NCI-H1105 (cell line): ENCODE results near the gene CCDC12.
"Not testable (repeated sequence)": the region's sequence is repeated elsewhere in the genome, so short reads cannot be mapped to it uniquely, and the experiment has no call there.

Experiments
- DNase-seq: peaks from one replicate; lab custom pipeline; 2025; lab: John Stamatoyannopoulos, UW

CCDC12 gene

DNA sequence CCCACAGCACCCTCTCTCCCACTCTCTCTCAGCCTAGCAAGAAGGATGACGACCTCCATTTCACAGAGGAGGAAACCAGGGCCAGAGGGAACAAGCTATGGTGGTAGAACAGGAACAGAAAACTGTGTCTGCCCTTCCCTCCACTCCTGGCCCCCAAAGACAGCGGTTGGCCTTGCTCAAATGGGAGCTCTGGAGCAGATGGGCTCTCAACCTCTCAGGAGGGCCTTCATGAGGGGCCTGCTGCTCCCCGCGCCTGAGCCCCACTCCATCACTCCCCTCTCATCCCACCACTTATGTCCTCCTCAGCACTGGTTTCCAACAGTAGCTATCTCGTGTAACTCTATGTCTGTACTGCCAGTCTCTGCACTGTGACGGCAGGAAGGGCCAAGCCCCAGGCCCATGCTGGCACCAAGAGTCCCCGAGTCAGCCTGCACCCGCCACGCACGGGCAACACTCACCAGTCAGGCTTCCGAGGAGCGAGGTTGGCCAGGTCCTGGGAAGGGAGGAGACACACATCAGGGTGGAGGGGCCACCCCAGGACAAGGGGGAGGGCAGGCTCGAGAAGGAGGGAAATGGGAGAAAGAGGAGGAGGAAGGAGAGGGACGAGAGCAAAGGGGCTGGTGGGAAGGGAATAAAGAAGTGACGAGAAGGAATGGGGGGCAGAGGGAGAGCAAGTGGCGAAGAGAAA, 53.5 kb downstream of the CCDC12 start:
- DNase-seq, result no peak

DNA sequence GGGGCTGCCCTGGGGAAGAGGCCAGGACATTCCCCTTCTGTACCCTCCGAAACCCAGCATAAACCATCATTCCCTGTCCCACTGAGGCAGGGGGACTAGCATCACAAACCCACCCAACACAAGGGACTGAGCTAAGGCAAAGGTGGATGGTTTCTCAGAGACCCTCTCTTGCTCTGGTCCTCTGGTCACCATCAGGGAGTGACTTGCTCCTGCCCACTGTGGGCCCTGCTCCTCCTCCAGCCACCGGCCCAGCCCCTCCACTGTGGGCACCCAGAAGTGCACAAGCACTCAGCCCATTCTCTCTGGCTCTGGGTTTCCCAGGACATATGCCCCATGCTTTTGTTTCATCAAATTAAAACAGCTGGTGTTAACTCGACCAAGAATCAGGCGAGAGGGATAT, 54.1 kb downstream of the CCDC12 start:
- DNase-seq, result no peak

- DNase-seq, result no peak
Measured at GRCh38 chr3:46921871-46922271, 54.7 kb downstream of the CCDC12 start.

GRCh38 chr3:46921041-46921440, 55.5 kb downstream of the CCDC12 start:
- no peak for DNase-seq

DNA sequence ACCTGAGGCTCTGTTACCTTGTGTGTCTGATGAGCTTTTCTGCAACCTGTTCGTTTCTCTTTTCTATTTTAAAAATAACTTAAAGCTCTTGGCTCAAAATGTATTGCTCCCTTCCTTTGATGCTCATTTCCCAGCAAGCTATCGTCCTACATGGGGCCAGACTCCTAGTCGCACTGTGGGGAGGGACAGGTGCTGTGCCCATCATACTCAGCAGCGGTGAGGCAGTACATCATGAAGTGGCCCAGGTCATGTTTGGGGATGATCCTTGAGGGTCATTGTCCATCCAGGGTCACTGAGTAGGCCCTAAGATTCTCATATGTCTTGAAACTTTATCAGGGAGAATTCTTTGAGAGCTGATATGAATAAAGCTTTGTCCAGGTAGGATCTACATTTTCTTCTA, 57.9 kb downstream of the CCDC12 start:
- DNase-seq, result no peak

GRCh38 chr3:46918202-46918601, 58.3 kb downstream of the CCDC12 start:
- no peak for DNase-seq

DNA sequence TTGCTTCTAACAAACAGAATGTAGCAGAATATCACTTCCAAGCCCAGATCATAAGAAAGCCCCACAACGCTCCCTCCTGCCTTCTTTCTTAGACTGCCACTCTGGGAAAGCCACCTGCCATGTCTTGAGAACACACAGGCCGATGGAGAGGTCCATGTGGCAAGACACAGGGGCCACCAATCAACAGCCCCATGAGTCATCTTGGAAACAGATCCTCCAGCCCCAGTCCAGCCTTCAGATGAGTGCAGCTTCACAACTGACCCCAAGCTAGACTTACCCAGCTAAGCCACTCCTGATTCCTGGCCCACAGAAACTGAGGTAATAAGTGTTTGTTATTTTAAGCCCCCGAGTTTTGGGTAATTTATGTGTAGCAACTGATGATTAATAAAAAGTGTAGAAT, 59.3 kb downstream of the CCDC12 start:
- DNase-seq, result no peak

- DNase-seq, result no peak
Measured at GRCh38 chr3:46916799-46917198, 59.7 kb downstream of the CCDC12 start.

DNA sequence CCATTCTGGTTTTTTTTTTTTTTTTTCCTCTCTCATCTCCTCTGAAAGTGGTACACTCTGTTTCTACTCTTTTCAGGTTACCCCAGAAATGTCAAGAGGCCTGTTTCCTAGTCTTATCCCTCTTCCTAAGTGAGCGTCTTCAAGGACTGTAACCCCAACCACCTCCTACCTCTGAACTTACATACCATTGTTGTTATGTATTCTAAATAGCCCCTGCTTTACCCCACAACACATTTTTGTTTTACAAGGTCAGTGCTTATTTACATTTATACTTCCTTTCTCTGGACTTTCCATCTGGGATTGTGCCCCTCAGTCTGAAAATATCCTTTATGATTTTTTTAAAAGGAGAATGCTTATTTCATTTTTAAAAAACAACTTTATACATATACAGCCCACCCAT, 60.3 kb downstream of the CCDC12 start:
- no peak for DNase-seq

DNA sequence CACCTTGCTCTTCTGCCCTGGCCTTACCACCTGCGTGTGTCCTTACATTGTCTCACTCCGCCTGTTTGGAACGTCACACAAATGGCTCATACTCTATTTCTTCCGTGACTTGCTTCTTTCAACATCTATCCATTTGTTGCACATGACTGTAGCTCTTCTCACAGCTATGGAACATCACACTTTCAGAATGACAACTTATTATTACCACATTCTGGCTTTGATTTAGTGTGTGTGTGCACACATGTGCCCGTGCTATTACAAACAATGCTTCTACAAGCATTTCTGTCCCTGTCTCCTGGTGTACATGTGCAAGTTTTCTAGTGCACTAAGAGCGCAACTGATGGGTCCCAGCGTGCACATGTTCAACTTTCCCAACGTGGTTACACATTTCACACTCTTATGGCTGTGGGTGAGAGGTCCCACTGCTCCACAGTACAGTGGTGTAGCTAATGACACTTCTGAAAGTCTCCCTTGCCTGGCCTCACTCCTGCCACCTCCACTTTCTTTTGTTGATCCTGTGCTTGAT, 61.2 kb downstream of the CCDC12 start:
- DNase-seq, result no peak

DNA sequence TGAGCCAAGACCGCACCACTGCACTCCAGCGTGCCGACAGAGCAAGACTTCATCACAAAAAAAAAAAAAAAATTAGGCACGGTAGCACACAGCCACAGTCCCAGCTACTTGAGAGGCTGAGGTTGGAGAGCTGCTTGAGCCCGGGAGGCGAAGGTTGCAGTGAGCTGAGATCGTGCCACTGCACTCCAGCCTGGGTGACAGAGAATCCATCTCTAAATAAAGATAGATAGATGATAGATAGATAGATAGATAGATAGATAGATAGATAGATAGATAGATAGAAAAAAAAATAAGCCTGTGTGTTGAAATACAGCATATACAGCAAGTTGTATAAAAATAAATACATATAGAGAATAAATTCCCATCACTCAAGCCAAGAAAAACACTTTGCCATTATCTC, 61.7 kb downstream of the CCDC12 start:
- no peak for DNase-seq

DNA sequence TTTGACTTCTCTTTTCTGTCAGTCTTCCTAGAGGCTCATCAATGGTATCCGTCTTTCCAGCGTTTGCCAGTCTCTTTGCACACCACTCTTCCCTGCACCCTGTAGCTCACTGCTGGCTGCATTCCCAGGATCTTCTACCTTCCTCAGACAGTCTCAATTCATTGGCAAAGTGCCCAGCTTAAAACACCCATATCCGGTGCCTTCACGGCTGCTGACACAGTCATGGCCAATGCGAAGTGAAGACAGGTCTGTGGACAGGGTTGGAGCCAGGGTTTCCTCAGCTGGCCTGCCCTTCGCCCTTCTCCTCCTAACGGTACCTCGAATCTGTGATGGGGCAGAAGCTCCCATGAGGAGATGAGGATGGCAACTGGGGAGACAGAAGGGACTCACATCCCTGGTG, 62.9 kb downstream of the CCDC12 start:
- peak; percentile 82 for DNase-seq

DNA sequence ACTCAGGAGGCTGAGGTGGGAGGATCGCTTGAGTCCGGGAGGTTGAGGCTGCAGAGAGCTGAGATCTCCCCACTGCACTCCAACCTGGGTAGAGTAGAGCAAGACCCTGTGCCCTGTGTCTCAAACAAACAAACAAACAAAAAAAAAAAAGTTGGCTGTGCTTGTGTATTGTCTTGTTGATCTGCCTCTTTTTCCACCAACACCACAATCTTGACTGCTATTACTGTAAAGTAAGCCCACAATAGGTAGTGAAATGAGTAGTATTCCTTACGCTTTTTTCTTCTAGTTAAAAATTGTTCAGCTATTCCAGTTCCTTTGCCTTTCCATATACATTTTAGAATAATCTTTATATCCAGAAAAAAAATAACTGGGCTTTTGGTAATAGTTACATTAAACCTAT, 63.6 kb downstream of the CCDC12 start:
- DNase-seq, result no peak

DNA sequence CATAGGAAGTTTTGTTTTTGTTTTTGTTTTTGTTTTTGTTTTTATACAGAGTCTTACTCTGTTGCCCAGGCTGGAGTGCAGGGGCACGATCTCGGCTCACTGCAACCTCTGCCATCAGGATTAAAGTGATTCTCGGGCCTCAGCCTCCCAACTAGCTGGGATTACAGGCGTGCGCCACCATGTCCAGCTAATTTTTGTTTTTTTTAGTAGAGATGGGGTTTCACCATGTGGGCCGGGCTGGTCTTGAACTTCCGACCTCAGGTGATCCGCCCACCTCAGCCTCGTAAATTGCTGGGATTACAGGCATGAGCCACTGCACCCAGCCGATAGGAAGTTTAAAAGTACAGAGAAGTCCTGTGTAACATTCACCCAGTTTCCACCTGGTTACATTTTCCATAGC, 65.6 kb downstream of the CCDC12 start:
- not testable (repeated sequence) for DNase-seq

- no peak for DNase-seq
Measured at GRCh38 chr3:46910166-46910760, 66.3 kb downstream of the CCDC12 start.

DNA sequence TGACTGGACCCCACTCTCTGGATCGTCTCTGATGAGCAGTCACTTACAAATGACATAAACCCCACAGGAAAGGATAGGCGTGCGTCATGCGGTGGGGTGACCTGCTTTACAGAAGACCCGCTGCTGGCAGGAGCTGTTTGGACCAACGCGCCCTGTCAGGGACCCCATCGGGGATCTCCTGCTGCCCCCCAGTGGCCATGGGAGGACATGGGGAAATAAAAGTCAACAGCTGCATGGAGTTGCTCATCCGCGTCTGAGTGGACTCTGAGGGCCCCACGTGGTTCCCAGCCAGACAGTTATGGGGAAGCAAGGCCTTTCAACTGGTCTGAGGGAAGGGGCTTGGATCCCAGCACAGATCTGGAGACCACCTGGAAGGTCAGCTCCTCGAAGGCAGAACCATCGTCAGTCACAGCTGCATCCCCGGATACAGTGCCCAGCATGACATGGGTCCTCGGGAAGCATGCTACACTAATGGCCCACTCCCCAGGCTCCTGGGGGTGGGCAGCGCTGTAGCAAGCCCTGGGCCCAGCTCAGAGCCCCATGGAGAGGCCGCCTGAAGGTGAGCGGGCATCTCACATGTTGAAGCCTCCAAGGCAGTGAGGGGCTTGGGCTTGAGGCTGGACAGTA, 66.9 kb downstream of the CCDC12 start:
- DNase-seq, result peak; percentile 66

GRCh38 chr3:46908986-46909534, 67.5 kb downstream of the CCDC12 start:
- no peak for DNase-seq

- DNase-seq, result no peak
Measured at GRCh38 chr3:46908294-46908985, 68.1 kb downstream of the CCDC12 start.

GRCh38 chr3:46907960-46908293, 68.6 kb downstream of the CCDC12 start:
- no peak for DNase-seq

DNA sequence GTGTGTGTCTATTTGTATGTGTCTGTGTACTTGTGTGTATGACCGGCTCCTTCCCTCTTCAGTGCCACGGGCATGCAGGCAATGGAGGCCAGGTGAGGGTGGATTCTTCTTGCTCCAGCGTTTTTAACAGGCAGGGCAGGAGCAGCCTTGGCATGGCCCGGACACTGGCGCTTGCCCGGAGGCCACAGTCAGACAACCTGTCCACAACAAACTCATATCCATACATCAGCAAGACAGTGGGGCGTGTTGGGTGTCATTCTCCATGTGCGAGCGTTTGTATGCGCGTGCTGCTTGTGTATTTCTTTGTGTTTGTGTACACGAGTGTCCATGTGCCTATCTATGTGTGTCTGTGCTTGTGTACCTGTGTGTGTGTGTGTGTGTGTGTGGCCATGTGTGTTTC, 69.3 kb downstream of the CCDC12 start:
- DNase-seq, result no peak

- no peak for DNase-seq
Measured at GRCh38 chr3:46906471-46907058, 70.0 kb downstream of the CCDC12 start.
